T-helper 2 cell treated with Interferon-gamma antibody and Interleukin-4, amounts not matched to agents 5 μg/mL and 100 μg/mL, for 36 hours (primary cell): ENCODE measurements around the gene NXPH4.

Experiments used
- DNase-seq: peaks from one replicate; pipeline ENCODE4 v3.0.0; 2021; ENCODE audit warnings: low spot score
- H3K27ac Mint-ChIP-seq: one replicate; pipeline ENCODE4 v1.8.0; 2021; ENCODE audit warnings: mild to moderate bottlenecking, mixed read lengths
- H3K27me3 Mint-ChIP-seq: one replicate; pipeline ENCODE4 v1.8.0; 2021; ENCODE audit warnings: low read depth, mixed read lengths
- H3K36me3 Mint-ChIP-seq: one replicate; pipeline ENCODE4 v1.8.0; 2021; ENCODE audit warnings: low read depth, mixed read lengths
- H3K4me1 Mint-ChIP-seq: one replicate; pipeline ENCODE4 v1.8.0; 2021; ENCODE audit warnings: low read depth, mixed read lengths
- H3K4me3 Mint-ChIP-seq: one replicate; pipeline ENCODE4 v1.8.0; 2022; ENCODE audit warnings: mild to moderate bottlenecking, moderate library complexity, mixed read lengths
- H3K9me3 Mint-ChIP-seq: one replicate; pipeline ENCODE4 v1.8.0; 2021; ENCODE audit warnings: mixed read lengths

Gene NXPH4

GRCh38 chr12:57191410-57191809 lies 25.2 kb upstream of the NXPH4 start:
- DNase-seq = no peak
- H3K4me3 Mint-ChIP-seq = no peak overlapping the region
- H3K27ac Mint-ChIP-seq = no peak overlapping the region
- no peaks in the 10 kb centered on the region for H3K27me3 Mint-ChIP-seq
- H3K36me3 Mint-ChIP-seq = no peaks in the 10 kb centered on the region
- H3K4me1 Mint-ChIP-seq = no peaks in the 10 kb centered on the region
- no peaks in the 10 kb centered on the region for H3K9me3 Mint-ChIP-seq

GRCh38 chr12:57192920-57193319 lies 23.7 kb upstream of the NXPH4 start:
- no peaks in the 10 kb centered on the region for H3K4me1 Mint-ChIP-seq
- no peaks in the 10 kb centered on the region for H3K9me3 Mint-ChIP-seq
- no peak for DNase-seq
- no peaks in the 10 kb centered on the region for H3K36me3 Mint-ChIP-seq
- H3K27ac Mint-ChIP-seq = no peak overlapping the region
- H3K27me3 Mint-ChIP-seq = no peaks in the 10 kb centered on the region
- no peak overlapping the region for H3K4me3 Mint-ChIP-seq

- Mint-ChIP-seq H3K4me3 (no peak overlapping the region), H3K36me3 (no peaks in the 10 kb centered on the region), H3K9me3 (no peaks in the 10 kb centered on the region)
These were observed 22.8 kb upstream of the NXPH4 start for GRCh38 chr12:57193706-57194245.

GRCh38 chr12:57194253-57194652 lies 22.3 kb upstream of the NXPH4 start:
- Mint-ChIP-seq H3K9me3 (no peaks in the 10 kb centered on the region), H3K36me3 (no peaks in the 10 kb centered on the region), H3K4me3 (no peak overlapping the region), H3K27me3 (no peaks in the 10 kb centered on the region), H3K4me1 (no peaks in the 10 kb centered on the region), H3K27ac (no peak overlapping the region)
- no peak for DNase-seq

More at GRCh38 chr12:57193706-57194245, 22.8 kb upstream of the NXPH4 start:
- no peak for DNase-seq
- no peaks in the 10 kb centered on the region for H3K27me3 Mint-ChIP-seq
- H3K4me1 Mint-ChIP-seq = no peaks in the 10 kb centered on the region
- H3K27ac Mint-ChIP-seq = no peak overlapping the region

GRCh38 chr12:57195186-57195585 lies 21.4 kb upstream of the NXPH4 start:
- no peaks in the 10 kb centered on the region for H3K36me3 Mint-ChIP-seq
- H3K27ac Mint-ChIP-seq = no peak overlapping the region
- no peak overlapping the region for H3K4me3 Mint-ChIP-seq
- DNase-seq = no peak
- H3K27me3 Mint-ChIP-seq = no peaks in the 10 kb centered on the region
- H3K9me3 Mint-ChIP-seq = no peaks in the 10 kb centered on the region
- H3K4me1 Mint-ChIP-seq = no peaks in the 10 kb centered on the region

- no peak for DNase-seq
- Mint-ChIP-seq H3K4me3 (no peak overlapping the region), H3K4me1 (no peaks in the 10 kb centered on the region), H3K27me3 (no peaks in the 10 kb centered on the region), H3K36me3 (no peaks in the 10 kb centered on the region), H3K9me3 (no peaks in the 10 kb centered on the region), H3K27ac (no peak overlapping the region)
These were observed 20.8 kb upstream of the NXPH4 start for GRCh38 chr12:57195611-57196371.

- no peaks in the 10 kb centered on the region for H3K36me3 Mint-ChIP-seq
- H3K27me3 Mint-ChIP-seq = no peaks in the 10 kb centered on the region
- no peak overlapping the region for H3K4me3 Mint-ChIP-seq
- H3K9me3 Mint-ChIP-seq = no peaks in the 10 kb centered on the region
- no peak overlapping the region for H3K27ac Mint-ChIP-seq
- DNase-seq = no peak
- no peaks in the 10 kb centered on the region for H3K4me1 Mint-ChIP-seq
These were observed 20.2 kb upstream of the NXPH4 start for GRCh38 chr12:57196439-57196838.

GRCh38 chr12:57196956-57197355 lies 19.6 kb upstream of the NXPH4 start:
- H3K27ac Mint-ChIP-seq = no peak overlapping the region
- no peaks in the 10 kb centered on the region for H3K4me1 Mint-ChIP-seq
- no peaks in the 10 kb centered on the region for H3K36me3 Mint-ChIP-seq
- no peak overlapping the region for H3K4me3 Mint-ChIP-seq
- H3K27me3 Mint-ChIP-seq = no peaks in the 10 kb centered on the region
- no peak for DNase-seq
- no peaks in the 10 kb centered on the region for H3K9me3 Mint-ChIP-seq

- no peak overlapping the region for H3K27ac Mint-ChIP-seq
These were observed 18.3 kb upstream of the NXPH4 start for GRCh38 chr12:57198329-57198728.

GRCh38 chr12:57199191-57199590 lies 17.4 kb upstream of the NXPH4 start:
- DNase-seq = no peak
- H3K27ac Mint-ChIP-seq = no peak overlapping the region
- H3K27me3 Mint-ChIP-seq = no peaks in the 10 kb centered on the region
- no peaks in the 10 kb centered on the region for H3K9me3 Mint-ChIP-seq
- H3K36me3 Mint-ChIP-seq = no peaks in the 10 kb centered on the region
- H3K4me1 Mint-ChIP-seq = no peaks in the 10 kb centered on the region
- H3K4me3 Mint-ChIP-seq = no peak overlapping the region

More at GRCh38 chr12:57198329-57198728, 18.3 kb upstream of the NXPH4 start:
- Mint-ChIP-seq H3K9me3 (no peaks in the 10 kb centered on the region), H3K36me3 (no peaks in the 10 kb centered on the region), H3K4me3 (no peak overlapping the region), H3K4me1 (no peaks in the 10 kb centered on the region), H3K27me3 (no peaks in the 10 kb centered on the region)
- DNase-seq = no peak

- Mint-ChIP-seq H3K27ac (no peak overlapping the region), H3K4me1 (no peaks in the 10 kb centered on the region), H3K4me3 (no peak overlapping the region), H3K36me3 (no peaks in the 10 kb centered on the region), H3K27me3 (no peaks in the 10 kb centered on the region), H3K9me3 (no peaks in the 10 kb centered on the region)
- DNase-seq = no peak
These were observed 16.1 kb upstream of the NXPH4 start for GRCh38 chr12:57200497-57200896.

GRCh38 chr12:57201219-57201618 lies 15.4 kb upstream of the NXPH4 start:
- H3K36me3 Mint-ChIP-seq = no peaks in the 10 kb centered on the region
- H3K4me3 Mint-ChIP-seq = no peak overlapping the region
- DNase-seq = no peak
- H3K27me3 Mint-ChIP-seq = no peaks in the 10 kb centered on the region
- H3K4me1 Mint-ChIP-seq = no peaks in the 10 kb centered on the region
- H3K27ac Mint-ChIP-seq = no peak overlapping the region
- no peaks in the 10 kb centered on the region for H3K9me3 Mint-ChIP-seq

- DNase-seq = no peak
- Mint-ChIP-seq H3K4me1 (no peaks in the 10 kb centered on the region), H3K27ac (no peak overlapping the region), H3K36me3 (no peaks in the 10 kb centered on the region), H3K4me3 (no peak overlapping the region), H3K9me3 (no peaks in the 10 kb centered on the region), H3K27me3 (no peaks in the 10 kb centered on the region)
These were observed 15.0 kb upstream of the NXPH4 start for GRCh38 chr12:57201631-57202030.

GRCh38 chr12:57202321-57202720 lies 14.3 kb upstream of the NXPH4 start:
- Mint-ChIP-seq H3K4me3 (no peak overlapping the region), H3K27me3 (no peaks in the 10 kb centered on the region), H3K9me3 (no peaks in the 10 kb centered on the region), H3K27ac (no peak overlapping the region), H3K36me3 (no peaks in the 10 kb centered on the region), H3K4me1 (no peaks in the 10 kb centered on the region)
- no peak for DNase-seq

- no peak overlapping the region for H3K4me3 Mint-ChIP-seq
- H3K27ac Mint-ChIP-seq = no peak overlapping the region
- no peak for DNase-seq
- no peaks in the 10 kb centered on the region for H3K9me3 Mint-ChIP-seq
- H3K4me1 Mint-ChIP-seq = no peaks in the 10 kb centered on the region
- no peaks in the 10 kb centered on the region for H3K36me3 Mint-ChIP-seq
- no peaks in the 10 kb centered on the region for H3K27me3 Mint-ChIP-seq
These were observed 13.4 kb upstream of the NXPH4 start for GRCh38 chr12:57203201-57203600.
